ENCODE measurements around the gene PDIA5. TPM values are rescaled to one million over a fixed set of nuclear protein-coding genes. Genes with fewer than 3 reads are reported as not detected.

PDIA5 gene
- polyA plus RNA-seq, 1 donor (not counting 4 experiments of a cell fraction or from before 2014, with no cell fraction given), result 29.8 TPM

DNA sequence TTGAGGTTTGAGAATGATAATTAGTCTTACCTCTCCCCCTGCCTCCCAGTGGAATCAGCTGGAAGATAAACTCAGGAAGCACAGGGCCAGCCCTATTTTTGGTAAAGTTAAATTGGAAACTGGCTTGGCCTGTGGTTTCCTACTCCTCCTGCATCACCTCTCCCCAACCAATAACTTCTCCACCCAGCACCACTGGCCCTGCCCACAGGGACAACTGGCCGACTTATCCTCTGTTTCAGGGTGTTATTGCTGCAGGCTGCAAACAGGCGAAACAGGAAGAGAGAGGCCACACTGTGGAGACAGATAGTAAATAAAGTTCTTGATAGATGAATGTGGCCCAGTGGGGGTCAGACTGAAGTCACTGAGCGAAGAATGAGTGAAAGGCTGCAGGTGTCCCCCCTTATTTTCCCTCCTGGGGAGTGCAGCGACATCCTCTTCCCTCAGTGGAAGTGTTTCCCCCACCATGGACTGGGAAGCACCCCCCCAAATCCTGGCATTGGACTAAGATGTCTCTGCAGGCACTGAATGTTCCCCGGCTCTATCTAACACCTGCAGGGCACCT is 47.1 kb downstream of the PDIA5 start:
- dilution Hi-C loops (cut with MboI; ENCODE audit: extremely low pct_ligation_motif_present, low sequenced_read_pairs), result no loop called here
- Histone ChIP-seq H2AFZ (ENCODE audit: control insufficient read depth, low read length) (no peak overlapping the region), H3K4me2 (ENCODE audit: control insufficient read depth, extremely low read depth, insufficient read depth, low read depth, low read length) (no peak overlapping the region), H3K9ac (ENCODE audit: control insufficient read depth, extremely low read depth, insufficient read depth, low read length) (no peak overlapping the region), H3K27ac (ENCODE audit: control insufficient read depth, insufficient read depth, low read length) (no peak overlapping the region), H3K27me3 (ENCODE audit: control insufficient read depth, extremely low read depth, insufficient read depth, low read length) (no peaks in the 10 kb centered on the region), H3K9me3 (ENCODE audit: control insufficient read depth, low read depth, low read length) (no peaks in the 10 kb centered on the region), H4K20me1 (ENCODE audit: control insufficient read depth, extremely low read depth, insufficient read depth, low read length) (no peaks in the 10 kb centered on the region), H3K4me3 (ENCODE audit: control insufficient read depth in 2 of 3, extremely low read depth in 1 of 3, insufficient read depth in 2 of 3, low read depth in 1 of 3, low read length in 3 of 3) (no peak overlapping the region), H3K4me1 (ENCODE audit: control insufficient read depth, extremely low read depth, insufficient read depth, low read length) (no peaks in the 10 kb centered on the region), H3K9me1 (ENCODE audit: control insufficient read depth, extremely low read depth, insufficient read depth, low read length) (no peaks in the 10 kb centered on the region), H3K36me3 (ENCODE audit: control insufficient read depth in 2 of 2, extremely low read depth in 1 of 2, insufficient read depth in 2 of 2, low read length in 2 of 2) (peaks cover 33 to 41% of the 10 kb centered on the region in 2 experiments), H3K79me2 (ENCODE audit: control insufficient read depth, insufficient read depth, low read length) (no peaks in the 10 kb centered on the region)
- FAIRE-seq, result no peak
- TF ChIP-seq, protein P1, sequence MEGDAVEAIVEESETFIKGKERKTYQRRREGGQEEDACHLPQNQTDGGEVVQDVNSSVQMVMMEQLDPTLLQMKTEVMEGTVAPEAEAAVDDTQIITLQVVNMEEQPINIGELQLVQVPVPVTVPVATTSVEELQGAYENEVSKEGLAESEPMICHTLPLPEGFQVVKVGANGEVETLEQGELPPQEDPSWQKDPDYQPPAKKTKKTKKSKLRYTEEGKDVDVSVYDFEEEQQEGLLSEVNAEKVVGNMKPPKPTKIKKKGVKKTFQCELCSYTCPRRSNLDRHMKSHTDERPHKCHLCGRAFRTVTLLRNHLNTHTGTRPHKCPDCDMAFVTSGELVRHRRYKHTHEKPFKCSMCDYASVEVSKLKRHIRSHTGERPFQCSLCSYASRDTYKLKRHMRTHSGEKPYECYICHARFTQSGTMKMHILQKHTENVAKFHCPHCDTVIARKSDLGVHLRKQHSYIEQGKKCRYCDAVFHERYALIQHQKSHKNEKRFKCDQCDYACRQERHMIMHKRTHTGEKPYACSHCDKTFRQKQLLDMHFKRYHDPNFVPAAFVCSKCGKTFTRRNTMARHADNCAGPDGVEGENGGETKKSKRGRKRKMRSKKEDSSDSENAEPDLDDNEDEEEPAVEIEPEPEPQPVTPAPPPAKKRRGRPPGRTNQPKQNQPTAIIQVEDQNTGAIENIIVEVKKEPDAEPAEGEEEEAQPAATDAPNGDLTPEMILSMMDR (optimal IDR thresholded peaks at IDR 0.05 in 1 of 3, IDR thresholded peaks at IDR 0.05 in 1 of 3, conservative IDR thresholded peaks at IDR 0.05 in 1 of 3; ENCODE audit: extremely low read depth in 1 of 3, insufficient read depth in 2 of 3, low read length in 3 of 3), result no peak
- no peak for TF ChIP-seq EZH2 (IDR thresholded peaks at IDR 0.05; ENCODE audit: low read length)
- no peak for DNase-seq (ENCODE audit: low read depth, low spot score)

DNA sequence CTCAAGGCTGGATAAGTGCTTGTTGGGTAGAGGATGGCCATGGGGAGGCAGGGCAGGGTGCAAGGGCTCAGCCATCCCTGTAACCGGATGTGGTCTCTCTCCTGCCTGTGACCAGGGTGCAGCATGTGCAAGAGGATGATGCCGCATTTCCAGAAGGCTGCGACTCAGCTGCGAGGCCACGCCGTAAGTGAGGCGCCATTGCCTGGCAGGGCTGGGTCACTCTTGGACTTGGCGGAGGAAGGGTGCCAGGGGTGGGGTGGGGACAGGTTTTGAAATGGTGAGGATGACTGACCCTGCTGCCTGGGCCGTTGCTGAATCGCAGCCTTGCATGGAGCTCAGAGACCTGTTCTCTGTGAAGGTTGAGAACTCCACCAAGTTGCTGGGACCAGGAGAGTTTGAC is 49.3 kb downstream of the PDIA5 start:
- H3K27ac ChIP-seq (ENCODE audit: control insufficient read depth, insufficient read depth, low read length), result no peak overlapping the region
- no peak overlapping the region for H3K9ac ChIP-seq (ENCODE audit: control insufficient read depth, extremely low read depth, insufficient read depth, low read length)
- peaks cover under 1% of the 10 kb centered on the region for H3K4me1 ChIP-seq (ENCODE audit: control insufficient read depth, extremely low read depth, insufficient read depth, low read length)
- H3K27me3 ChIP-seq (ENCODE audit: control insufficient read depth, extremely low read depth, insufficient read depth, low read length), result no peaks in the 10 kb centered on the region
- TF ChIP-seq EZH2 (IDR thresholded peaks at IDR 0.05; ENCODE audit: low read length), result no peak
- TF ChIP-seq, protein P1 (optimal IDR thresholded peaks at IDR 0.05 in 1 of 3, IDR thresholded peaks at IDR 0.05 in 1 of 3, conservative IDR thresholded peaks at IDR 0.05 in 1 of 3; ENCODE audit: extremely low read depth in 1 of 3, insufficient read depth in 2 of 3, low read length in 3 of 3), result no peak
- dilution Hi-C loops (cut with MboI; ENCODE audit: extremely low pct_ligation_motif_present, low sequenced_read_pairs), result no loop called here
- no peak overlapping the region for H3K4me2 ChIP-seq (ENCODE audit: control insufficient read depth, extremely low read depth, insufficient read depth, low read depth, low read length)
- H3K9me3 ChIP-seq (ENCODE audit: control insufficient read depth, low read depth, low read length), result no peaks in the 10 kb centered on the region
- FAIRE-seq, result no peak
- H4K20me1 ChIP-seq (ENCODE audit: control insufficient read depth, extremely low read depth, insufficient read depth, low read length), result no peaks in the 10 kb centered on the region
- H2AFZ ChIP-seq (ENCODE audit: control insufficient read depth, low read length), result no peak overlapping the region
- DNase-seq (ENCODE audit: low read depth, low spot score), result no peak
- H3K79me2 ChIP-seq (ENCODE audit: control insufficient read depth, insufficient read depth, low read length), result no peaks in the 10 kb centered on the region
- peaks cover 1% of the 10 kb centered on the region for H3K9me1 ChIP-seq (ENCODE audit: control insufficient read depth, extremely low read depth, insufficient read depth, low read length)
- H3K4me3 ChIP-seq (ENCODE audit: control insufficient read depth in 2 of 3, extremely low read depth in 1 of 3, insufficient read depth in 2 of 3, low read depth in 1 of 3, low read length in 3 of 3), result no peak overlapping the region
- H3K36me3 ChIP-seq (ENCODE audit: control insufficient read depth in 2 of 2, extremely low read depth in 1 of 2, insufficient read depth in 2 of 2, low read length in 2 of 2), result peaks cover 41 to 47% of the 10 kb centered on the region in 2 experiments

All from keratinocyte (primary cell).